Epithelial cell of prostate (primary cell): ENCODE data around the gene IPO8.

ENCODE experiments used
- DNase-seq: peaks from one replicate; pipeline ENCODE4 v3.0.0-alpha.2; 2011; ENCODE audit warnings: low read depth, low spot score
- H3K27ac ChIP-seq: fragments of 450-650 bp; 2 replicates; pipeline ENCODE4 v1.5.1; 2017; ENCODE audit warnings: mild to moderate bottlenecking

The IPO8 gene

GRCh38 chr12:30695199-30696102 is at the start of gene IPO8:
Gene IPO8 (minus strand): TSS chr12:30695869. CDS start chr12:30695647, 222 bp downstream.
- peak; percentile 61 for DNase-seq
- H3K27ac ChIP-seq: peak within 1 kb of the TSS; percentile 40

- DNase-seq: no peak
- no peak overlapping the region for H3K27ac ChIP-seq
Observed at GRCh38 chr12:30744321-30744720, 48.7 kb upstream of the IPO8 start.

GRCh38 chr12:30740274-30740673 is 44.6 kb upstream of the IPO8 start:
- DNase-seq: no peak
- no peak overlapping the region for H3K27ac ChIP-seq

GRCh38 chr12:30739020-30739419 is 43.4 kb upstream of the IPO8 start:
- DNase-seq: no peak
- no peak overlapping the region for H3K27ac ChIP-seq

- no peak for DNase-seq
- H3K27ac ChIP-seq: no peak overlapping the region
Observed at GRCh38 chr12:30732954-30733637, 37.4 kb upstream of the IPO8 start.

DNA sequence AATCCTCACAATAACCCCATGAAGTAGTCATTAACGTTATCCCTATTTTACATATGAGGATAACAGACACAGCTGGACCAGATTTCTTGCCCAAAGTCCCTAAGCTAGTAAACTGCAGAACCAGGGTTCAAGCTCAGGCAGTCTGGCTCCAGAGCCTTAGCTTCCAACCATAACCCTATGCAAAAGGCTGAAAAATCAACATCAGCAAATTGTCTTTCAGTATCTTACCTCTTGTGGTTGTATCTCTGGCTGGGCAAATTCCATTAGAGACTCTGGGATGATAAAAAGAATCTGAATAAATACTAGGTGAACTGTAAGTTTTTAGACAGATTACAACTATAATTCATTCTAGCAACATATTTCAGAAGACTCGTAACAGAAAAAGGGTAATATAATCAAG is 34.3 kb upstream of the IPO8 start:
- DNase-seq: no peak
- H3K27ac ChIP-seq: no peak overlapping the region

GRCh38 chr12:30729547-30729946 is 33.9 kb upstream of the IPO8 start:
- no peak overlapping the region for H3K27ac ChIP-seq
- no peak for DNase-seq

DNA sequence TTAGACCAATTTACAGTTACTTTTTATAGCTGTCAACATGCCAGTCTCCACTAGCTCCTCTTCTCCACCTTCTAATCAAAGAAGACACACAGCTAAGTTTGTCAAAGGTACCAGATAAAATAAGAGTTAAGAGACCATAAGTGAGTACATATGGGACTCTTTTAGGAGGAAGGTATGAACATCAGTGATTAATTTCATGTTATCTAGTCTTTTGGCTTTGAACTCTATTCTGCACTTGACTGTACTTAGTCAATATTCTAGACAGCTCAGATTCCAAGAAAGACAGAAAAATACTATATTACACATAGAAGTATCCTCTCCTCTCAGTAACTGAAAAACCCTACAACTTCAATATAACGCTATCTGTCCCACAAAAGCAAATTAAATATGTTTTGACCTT is 31.0 kb upstream of the IPO8 start:
- no peak for DNase-seq
- H3K27ac ChIP-seq: peak overlapping the region; percentile 48

- peak overlapping the region; percentile 48 for H3K27ac ChIP-seq
- peak; percentile 6 for DNase-seq
Observed at GRCh38 chr12:30725739-30726138, 30.1 kb upstream of the IPO8 start.

- DNase-seq: no peak
- no peak overlapping the region for H3K27ac ChIP-seq
Observed at GRCh38 chr12:30719060-30719459, 23.4 kb upstream of the IPO8 start.

DNA sequence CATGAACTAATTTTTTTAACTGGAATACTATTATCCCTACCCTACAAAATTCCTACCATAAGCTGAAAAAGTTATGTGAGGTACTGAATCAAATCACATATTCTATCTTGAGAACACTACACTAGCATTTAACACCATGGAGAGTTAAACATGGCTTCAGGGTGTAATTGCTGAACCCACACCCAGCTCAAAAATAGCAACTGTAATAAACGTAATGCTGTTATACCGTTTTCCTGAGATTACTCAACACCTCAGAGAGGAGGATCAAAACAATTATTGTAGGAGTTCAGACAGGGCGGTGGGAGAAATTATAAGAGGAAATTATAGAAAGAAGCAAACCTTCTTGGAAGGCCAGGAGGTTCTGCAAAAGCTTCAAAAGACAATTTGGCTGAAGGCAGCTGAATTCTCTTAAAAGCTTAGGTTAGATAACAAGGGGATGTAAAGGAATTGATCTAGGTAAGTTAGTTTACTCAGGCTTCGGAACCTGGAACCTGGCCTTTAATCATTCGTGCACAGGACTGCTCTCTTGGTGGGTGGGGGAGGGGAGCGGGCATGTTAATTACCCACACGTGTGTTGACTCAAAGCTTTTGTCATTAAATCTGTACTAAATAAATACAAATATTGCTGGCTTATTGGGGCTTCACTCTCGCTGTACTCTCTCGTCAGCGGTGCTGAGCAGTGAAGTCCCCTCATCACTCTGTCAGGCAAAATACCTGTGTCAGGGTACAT is 12.1 kb upstream of the IPO8 start:
- no peak for DNase-seq
- H3K27ac ChIP-seq: no peak overlapping the region

GRCh38 chr12:30706476-30706875 is 10.8 kb upstream of the IPO8 start:
- no peak for DNase-seq
- H3K27ac ChIP-seq: no peak overlapping the region

DNA sequence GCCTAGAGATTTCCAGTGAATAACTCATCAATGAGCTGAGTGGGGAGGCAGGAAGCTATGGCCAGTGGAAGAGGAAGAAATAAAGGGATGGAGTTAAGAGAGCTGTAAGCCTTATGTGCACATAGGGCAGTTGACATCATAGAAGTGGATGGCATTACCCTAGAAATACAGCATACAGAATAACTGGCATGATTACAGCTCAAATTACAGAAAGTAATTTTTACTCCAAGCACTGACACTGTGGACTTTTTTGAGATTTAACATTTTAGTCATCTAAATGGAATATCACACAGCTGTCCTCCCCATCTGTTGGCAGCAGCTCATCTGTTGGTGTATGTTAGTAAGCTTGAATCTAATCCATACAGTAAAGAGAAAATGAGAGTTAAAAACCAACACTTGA is 5.4 kb upstream of the IPO8 start:
- H3K27ac ChIP-seq: no peak overlapping the region
- DNase-seq: no peak

DNA sequence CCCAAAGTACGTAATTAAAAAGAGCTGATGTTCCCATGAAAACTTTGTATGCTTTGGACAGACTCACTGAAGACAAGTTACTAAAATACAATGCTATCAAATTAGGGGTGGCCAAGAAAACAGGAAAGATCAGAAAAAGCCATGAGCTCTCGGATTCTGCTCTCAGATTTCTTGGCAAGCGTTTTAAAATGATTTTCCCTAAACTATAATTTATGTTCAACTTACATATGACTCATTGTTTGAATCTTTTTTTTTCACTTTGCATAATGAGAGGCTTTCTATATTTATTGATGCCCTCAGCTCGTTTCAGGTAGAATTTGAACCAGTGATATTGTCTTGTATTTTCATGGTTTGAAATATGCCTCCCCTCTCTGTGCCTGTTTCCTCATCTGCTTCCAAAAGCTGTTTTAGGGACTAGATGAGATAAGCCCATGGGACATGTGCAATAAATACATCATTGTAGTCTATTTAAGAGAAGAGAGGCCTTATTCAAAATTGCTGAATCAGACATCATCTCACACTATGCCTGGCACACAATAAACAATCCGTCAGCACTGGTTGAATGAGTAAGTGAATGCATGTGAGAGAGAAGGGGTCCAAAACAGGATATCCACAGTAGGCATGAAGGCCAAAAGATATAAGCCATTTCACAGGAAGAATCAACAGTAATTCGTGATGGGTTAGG is 4.7 kb upstream of the IPO8 start:
- H3K27ac ChIP-seq: no peak overlapping the region
- no peak for DNase-seq

DNA sequence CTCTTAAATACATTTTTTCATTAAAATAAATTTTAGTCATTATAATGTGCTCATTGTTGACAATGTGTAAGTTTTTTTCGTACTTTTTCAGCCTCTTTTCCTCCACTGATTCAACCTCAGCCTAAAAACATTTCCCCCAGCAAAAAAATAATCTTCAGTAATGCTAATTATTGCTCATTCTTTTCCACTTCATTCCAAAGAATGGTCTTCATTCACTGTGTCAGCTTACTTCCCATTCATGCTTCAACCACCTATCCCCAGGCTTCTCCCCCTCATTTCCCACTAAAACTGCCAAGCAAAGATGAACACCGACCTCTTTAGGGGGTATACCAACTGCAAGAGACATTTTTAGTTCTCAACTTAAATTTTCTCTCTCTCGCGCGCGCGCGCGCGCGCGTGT is 2.7 kb upstream of the IPO8 start:
- H3K27ac ChIP-seq: no peak overlapping the region
- DNase-seq: no peak

DNA sequence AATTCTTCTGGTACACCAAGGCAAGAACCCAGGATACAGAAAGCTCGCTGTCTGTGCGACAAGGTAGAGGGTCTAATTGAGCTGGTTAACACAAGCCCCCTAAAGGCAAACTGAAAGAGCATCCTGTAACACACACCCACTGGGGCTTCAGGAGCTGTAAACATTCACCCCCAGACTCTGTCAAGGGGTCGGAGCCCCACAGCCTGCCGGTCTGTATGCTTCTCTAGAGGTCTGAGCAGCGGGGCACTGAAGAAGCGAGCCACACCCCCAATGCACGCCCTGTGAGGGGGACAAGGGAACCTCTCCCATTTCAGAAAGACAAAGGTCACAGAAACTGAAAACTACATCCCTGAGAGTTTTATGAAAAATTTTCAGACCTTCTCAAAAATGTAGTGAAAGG is 1.3 kb upstream of the IPO8 start:
- no peak overlapping the region for H3K27ac ChIP-seq
- DNase-seq: no peak

DNA sequence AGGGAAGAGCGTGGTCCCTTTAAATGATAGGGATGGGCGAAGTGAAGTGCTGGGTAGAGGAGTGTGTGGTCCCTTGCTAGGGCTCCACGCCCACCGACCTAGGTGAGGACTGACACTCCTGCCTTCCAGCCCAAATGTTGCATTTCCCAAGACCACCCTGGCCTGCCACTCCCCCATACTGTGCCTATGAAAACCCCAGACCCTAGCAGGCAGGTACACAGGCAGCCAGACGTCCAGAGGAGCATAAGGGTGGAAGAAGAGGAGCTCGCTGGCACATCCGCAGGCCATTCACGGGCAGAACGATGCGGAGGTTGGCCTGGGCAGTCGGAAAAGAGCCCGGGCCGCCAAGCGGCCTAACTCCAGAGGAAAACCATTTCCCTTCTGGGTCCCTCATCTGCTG is 817 bp upstream of the IPO8 start:
- H3K27ac ChIP-seq: no peak overlapping the region

DNA sequence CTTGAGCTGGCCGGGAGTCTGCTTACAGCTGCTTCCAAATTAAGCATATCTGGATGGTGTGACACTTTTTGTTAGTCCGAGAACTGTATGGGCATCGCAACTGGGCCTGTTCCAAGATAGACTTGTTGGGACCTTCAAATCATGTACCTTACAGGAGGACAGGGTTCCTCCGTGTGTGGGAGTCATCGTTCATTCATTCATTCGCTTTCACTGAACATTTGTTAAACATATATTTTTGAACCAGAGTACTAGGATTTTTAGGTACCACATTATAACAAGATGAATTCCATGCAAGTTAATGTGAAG is 387 bp upstream of the IPO8 start:
- no peak for DNase-seq
- no peak overlapping the region for H3K27ac ChIP-seq

More for the DNA sequence above, 817 bp upstream of the IPO8 start:
- no peak for DNase-seq

GRCh38 chr12:30694412-30695198 is 1.1 kb downstream of the IPO8 start:
- peak overlapping the region; percentile 40 for H3K27ac ChIP-seq
- DNase-seq: no peak

GRCh38 chr12:30692470-30692869 is 3.2 kb downstream of the IPO8 start:
- no peak for DNase-seq
- H3K27ac ChIP-seq: no peak overlapping the region
